Smooth muscle cell (in vitro differentiated cells): ENCODE measurements around the gene RNLS. TPM values are rescaled to one million over a fixed set of nuclear protein-coding genes. Genes with fewer than 3 reads are reported as not detected.

Experiments used
- DNase-seq: peaks from one replicate; lab custom pipeline; 2025; ENCODE audit not compliant: unreplicated experiment; lab: John Stamatoyannopoulos, UW
- H2AFZ ChIP-seq: fragments of 200-600 bp; sonication (generic); 2 replicates; pipeline ENCODE4 v1.6.0; 2016; ENCODE audit warnings: antibody characterized with exemption, low read depth, mild to moderate bottlenecking
- H3F3A ChIP-seq: fragments of 200-600 bp; sonication (generic); 2 replicates; pipeline ENCODE4 v1.6.0; 2017; ENCODE audit warnings: antibody characterized with exemption, low read depth
- H3K27ac ChIP-seq: fragments of 200-600 bp; sonication (generic); 2 replicates; pipeline ENCODE4 v1.5.1; 2016; ENCODE audit warnings: low read depth, mild to moderate bottlenecking
- H3K27me3 ChIP-seq: fragments of 200-600 bp; sonication (generic); 2 replicates; pipeline ENCODE4 v1.6.1; 2016; ENCODE audit warnings: low read depth, mild to moderate bottlenecking
- H3K36me3 ChIP-seq: fragments of 200-600 bp; sonication (generic); 2 replicates; pipeline ENCODE4 v1.5.1; 2016; ENCODE audit warnings: low read depth
- H3K4me1 ChIP-seq: fragments of 200-600 bp; sonication (generic); 2 replicates; pipeline ENCODE4 v1.5.1; 2016; ENCODE audit warnings: low read depth
- H3K4me2 ChIP-seq: fragments of 200-600 bp; sonication (generic); 2 replicates; pipeline ENCODE4 v1.6.0; 2016; ENCODE audit warnings: mild to moderate bottlenecking
- H3K4me3 ChIP-seq: fragments of 200-600 bp; sonication (generic); 2 replicates; pipeline ENCODE4 v1.5.1; 2016; ENCODE audit warnings: mild to moderate bottlenecking
- H3K79me2 ChIP-seq: fragments of 200-600 bp; sonication (generic); 2 replicates; pipeline ENCODE4 v1.6.0; 2016; ENCODE audit warnings: low read depth, mild to moderate bottlenecking
- H3K9ac ChIP-seq: fragments of 200-600 bp; sonication (generic); 2 replicates; pipeline ENCODE4 v1.6.0; 2016; ENCODE audit warnings: low read depth
- H3K9me3 ChIP-seq: fragments of 200-600 bp; sonication (generic); replicated peaks from 2 replicates; pipeline ENCODE4 v1.5.1; 2016; ENCODE audit warnings: low read depth
- H4K20me1 ChIP-seq: fragments of 200-600 bp; sonication (generic); 2 replicates; pipeline ENCODE4 v1.6.0; 2016; ENCODE audit warnings: low read depth
- CTCF ChIP-seq: fragments of 200-600 bp; sonication (generic); IDR thresholded peaks from 2 replicates; pipeline ENCODE4 v1.5.1; 2017; ENCODE audit warnings: borderline replicate concordance, mild to moderate bottlenecking, antibody characterized with exemption; ENCODE audit not compliant: insufficient read depth, poor library complexity, severe bottlenecking
- WGBS: methylation state at CpG from one replicate; pipeline ENCODE4 v1.1.7; 2016; ENCODE audit warnings: low lambda C conversion rate; 5-methylcytosine and 5-hydroxymethylcytosine counted together
- polyA plus RNA-seq: library from polyadenylated mRNA; unstranded; fragments of >200 nt; fragmentation: Nextera tagmentation; extraction: Ambion mirVana; gene quantifications from 2 replicates; pipeline ENCODE4 v1.2.1, GENCODE V29; 2016
- total RNA-seq: library from RNA; depleted of rRNA; stranded (reverse); fragments of >200 nt; gene quantifications from 2 replicates; pipeline ENCODE4 v1.2.3, GENCODE V29; 2014

The RNLS gene
- total and polyA plus RNA-seq, 2 experiments from 2014 or later, result 4.8 to 11.2 TPM

GRCh38 chr10:88389456-88389855 lies 193.7 kb downstream of the RNLS start:
- DNase-seq, result no peak
- Histone ChIP-seq H3K4me2 (no peak overlapping the region), H3K4me3 (no peak overlapping the region), H3K4me1 (peaks cover 13% of the 10 kb centered on the region), H3K27ac (no peak overlapping the region), H3K36me3 (no peaks in the 10 kb centered on the region), H3K27me3 (no peaks in the 10 kb centered on the region), H3K9me3 (no peaks in the 10 kb centered on the region), H3F3A (peaks cover 10% of the 10 kb centered on the region), H4K20me1 (no peaks in the 10 kb centered on the region), H2AFZ (no peak overlapping the region), H3K9ac (no peak overlapping the region), H3K79me2 (no peaks in the 10 kb centered on the region)
- WGBS, result 9% methylated on average over 3 of the region's 3 CpGs
- TF ChIP-seq CTCF, result peak; percentile 61

- Histone ChIP-seq H3K27ac (no peak overlapping the region), H3K27me3 (no peaks in the 10 kb centered on the region), H2AFZ (no peak overlapping the region), H3K9me3 (no peaks in the 10 kb centered on the region), H3K4me2 (no peak overlapping the region), H3K4me3 (no peak overlapping the region), H3K4me1 (peaks cover 13% of the 10 kb centered on the region), H3K79me2 (no peaks in the 10 kb centered on the region), H4K20me1 (no peaks in the 10 kb centered on the region), H3F3A (peaks cover 10% of the 10 kb centered on the region), H3K9ac (no peak overlapping the region), H3K36me3 (no peaks in the 10 kb centered on the region)
- TF ChIP-seq CTCF, result no peak
- DNase-seq, result no peak
Measured at GRCh38 chr10:88388324-88388723, 194.8 kb downstream of the RNLS start.

GRCh38 chr10:88386821-88387773 lies 196.0 kb downstream of the RNLS start:
- no peaks in the 10 kb centered on the region for H3K27me3 ChIP-seq
- no peaks in the 10 kb centered on the region for H3K79me2 ChIP-seq
- DNase-seq, result no peak
- H3K4me2 ChIP-seq, result peak overlapping the region; percentile 74
- peaks cover 13% of the 10 kb centered on the region for H3K4me1 ChIP-seq
- H2AFZ ChIP-seq, result peak overlapping the region; percentile 31
- no peak for TF ChIP-seq CTCF
- no peaks in the 10 kb centered on the region for H4K20me1 ChIP-seq
- WGBS, result 31% methylated on average over 6 of the region's 6 CpGs
- H3K36me3 ChIP-seq, result no peaks in the 10 kb centered on the region
- peaks cover 10% of the 10 kb centered on the region for H3F3A ChIP-seq
- H3K9ac ChIP-seq, result no peak overlapping the region
- H3K9me3 ChIP-seq, result no peaks in the 10 kb centered on the region
- H3K27ac ChIP-seq, result peak overlapping the region; percentile 29
- H3K4me3 ChIP-seq, result peak overlapping the region; percentile 33
